Daoy (cell line): ENCODE data around the gene CLEC1B. TPM values are rescaled to one million over a fixed set of nuclear protein-coding genes. Genes with fewer than 3 reads are reported as not detected.
"Not testable (repeated sequence)": the region's sequence is repeated elsewhere in the genome, so short reads cannot be mapped to it uniquely, and the experiment has no call there.

ENCODE experiments used
- DNase-seq: peaks from one replicate; pipeline ENCODE4 v3.0.0-alpha.2; 2015; ENCODE audit warnings: low read depth
- total RNA-seq: library from RNA; depleted of rRNA; stranded (reverse); fragments of >200 nt; shearing (Covaris generic); gene quantifications from 2 replicates; pipeline ENCODE4 v1.2.3, GENCODE V29; 2014; rRNA removed

Gene CLEC1B
- not detected in 2 replicates for total RNA-seq

- DNase-seq, result no peak
These were observed at the start of gene CLEC1B for GRCh38 chr12:9999016-9999415. TSS of gene CLEC1B (minus strand) at chr12:9999121. CDS start at chr12:9999100, 21 bp downstream.

GRCh38 chr12:10048526-10048925, 49.6 kb upstream of the CLEC1B start:
- DNase-seq, result no peak

- no peak for DNase-seq
These were observed 43.2 kb upstream of the CLEC1B start for GRCh38 chr12:10042167-10042566.

GRCh38 chr12:10033783-10034545, 35.0 kb upstream of the CLEC1B start:
- DNase-seq, result no peak

GRCh38 chr12:10031771-10032175, 32.9 kb upstream of the CLEC1B start:
- peak; percentile 39 for DNase-seq

- DNase-seq, result no peak
These were observed 32.4 kb upstream of the CLEC1B start for GRCh38 chr12:10031321-10031720.

- no peak for DNase-seq
These were observed 31.5 kb upstream of the CLEC1B start, which contains the start of gene CLEC9A for GRCh38 chr12:10030446-10030845. TSS of gene CLEC9A (plus strand) at chr12:10030682. CDS start at chr12:10052688, 22,006 bp downstream.

GRCh38 chr12:10027721-10028120, 28.8 kb upstream of the CLEC1B start:
- peak; percentile 15 for DNase-seq

GRCh38 chr12:10027311-10027710, 28.4 kb upstream of the CLEC1B start:
- DNase-seq, result peak; percentile 4

GRCh38 chr12:10026666-10027065, 27.7 kb upstream of the CLEC1B start:
- DNase-seq, result not testable (repeated sequence)

- no peak for DNase-seq
These were observed 26.3 kb upstream of the CLEC1B start for GRCh38 chr12:10025236-10025635.

GRCh38 chr12:10021342-10021741, 22.4 kb upstream of the CLEC1B start:
- DNase-seq, result no peak

GRCh38 chr12:10018386-10018785, 19.5 kb upstream of the CLEC1B start:
- DNase-seq, result no peak

GRCh38 chr12:10016881-10017280, 18.0 kb upstream of the CLEC1B start:
- DNase-seq, result no peak

GRCh38 chr12:10015450-10015849, 16.5 kb upstream of the CLEC1B start:
- DNase-seq, result no peak

- DNase-seq, result no peak
These were observed 13.9 kb upstream of the CLEC1B start for GRCh38 chr12:10012630-10013330.

- DNase-seq, result no peak
These were observed 2.4 kb upstream of the CLEC1B start for GRCh38 chr12:10001171-10001776.

- DNase-seq, result no peak
These were observed 6.6 kb downstream of the CLEC1B start for GRCh38 chr12:9992296-9992695.

GRCh38 chr12:9991876-9992275, 7.0 kb downstream of the CLEC1B start:
- no peak for DNase-seq

GRCh38 chr12:9980126-9980525, 18.8 kb downstream of the CLEC1B start:
- DNase-seq, result no peak

- no peak for DNase-seq
These were observed 21.0 kb downstream of the CLEC1B start for GRCh38 chr12:9977916-9978315.

- DNase-seq, result not testable (repeated sequence)
These were observed 22.3 kb downstream of the CLEC1B start for GRCh38 chr12:9976626-9977025.

- DNase-seq, result no peak
These were observed 23.3 kb downstream of the CLEC1B start for GRCh38 chr12:9975614-9976013.
